ENCODE data around the gene CDSN. TPM values are rescaled to one million over a fixed set of nuclear protein-coding genes. Genes with fewer than 3 reads are reported as not detected.

CDSN gene
- total and polyA plus RNA-seq, 2 donors (not counting 3 experiments of a cell fraction or from before 2014, with no cell fraction given) = not detected

DNA sequence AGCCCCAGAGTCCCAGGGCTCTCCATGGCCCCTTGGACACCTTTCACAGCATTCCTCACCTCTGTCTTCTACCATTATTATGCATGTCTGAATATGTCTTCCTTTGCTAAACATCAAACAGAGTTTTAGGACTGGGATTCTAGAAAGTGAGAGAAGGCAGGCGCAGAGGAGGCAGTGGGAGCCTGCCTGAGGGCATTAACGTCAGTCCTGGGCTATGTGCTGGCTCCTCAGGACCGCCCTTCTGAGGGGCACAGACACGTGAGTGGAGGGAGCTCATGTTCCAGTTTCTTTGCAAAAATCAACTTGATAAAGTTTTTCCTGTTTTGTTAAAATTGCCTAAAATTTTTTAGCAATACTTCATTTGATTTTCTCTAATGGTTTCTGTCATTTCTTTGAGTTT lies 45.8 kb downstream of the CDSN start:
- Histone ChIP-seq H3K79me2 (ENCODE audit: control insufficient read depth, insufficient read depth, low read length) (no peaks in the 10 kb centered on the region), H3K9me1 (replicated peaks; ENCODE audit: control insufficient read depth, extremely low read depth, insufficient read depth, low read length) (no peaks in the 10 kb centered on the region), H3K9me3 (replicated peaks; ENCODE audit: control insufficient read depth, insufficient read depth, low read length) (no peaks in the 10 kb centered on the region), H3K4me3 (replicated peaks in 1 of 3; ENCODE audit: insufficient read depth in 1 of 3, low read depth in 1 of 3, low read length in 3 of 3) (no peak overlapping the region), H4K20me1 (replicated peaks; ENCODE audit: control insufficient read depth, extremely low read depth, insufficient read depth, low read length) (no peaks in the 10 kb centered on the region), H2AFZ (ENCODE audit: low read depth, low read length) (no peak overlapping the region), H3K36me3 (ENCODE audit: control insufficient read depth in 2 of 2, extremely low read depth in 1 of 2, insufficient read depth in 2 of 2, low read length in 2 of 2) (no peaks in the 10 kb centered on the region), H3K27ac (ENCODE audit: insufficient read depth, low read depth, low read length) (no peak overlapping the region), H3K27me3 (ENCODE audit: control insufficient read depth in 2 of 2, insufficient read depth in 2 of 2, low read length in 2 of 2) (no peaks in the 10 kb centered on the region), H3K9ac (replicated peaks; ENCODE audit: extremely low read depth, insufficient read depth, low read length) (no peak overlapping the region), H3K4me1 (ENCODE audit: control insufficient read depth, extremely low read depth, insufficient read depth, low read length) (peaks cover 7% of the 10 kb centered on the region), H3K4me2 (ENCODE audit: insufficient read depth, low read length) (no peak overlapping the region)
- DNase-seq (ENCODE audit: low read depth, low spot score) (no peak), FAIRE-seq (no peak)
- dilution Hi-C loops (cut with MboI; ENCODE audit: extremely low pct_ligation_motif_present, low sequenced_read_pairs) = no loop called here
- no TSS peak for BruUV-seq (replicated peaks)
- ChIA-PET CTCF (interaction anchor here (1.6 kb wide), 1 partner anchor 13 kb away, joined by 6 read pairs; no protein-coding TSS in a partner anchor), POLR2A (no interaction called here)
- intact Hi-C loops (cut with micrococcal nuclease) = no loop called here
- TF ChIP-seq CTCF (IDR thresholded peaks at IDR 0.05; ENCODE audit: extremely low read depth in 1 of 2, insufficient read depth in 1 of 2, low read depth in 1 of 2, low read length in 2 of 2) (no peak), JUN (IDR thresholded peaks at IDR 0.05; ENCODE audit: borderline replicate concordance, insufficient read depth, insufficient read length, low read depth) (no peak), FOS (IDR thresholded peaks at IDR 0.05; ENCODE audit: borderline replicate concordance, insufficient read depth, low read length) (no peak), POLR2AphosphoS5 (IDR thresholded peaks at IDR 0.05; ENCODE audit: insufficient read depth, low read depth, low read length) (no peak), POLR2A (IDR thresholded peaks at IDR 0.05; ENCODE audit: low read depth, low read length) (no peak)
- TF ChIP-seq, protein P1, sequence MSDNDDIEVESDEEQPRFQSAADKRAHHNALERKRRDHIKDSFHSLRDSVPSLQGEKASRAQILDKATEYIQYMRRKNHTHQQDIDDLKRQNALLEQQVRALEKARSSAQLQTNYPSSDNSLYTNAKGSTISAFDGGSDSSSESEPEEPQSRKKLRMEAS (IDR thresholded peaks at IDR 0.05; ENCODE audit: insufficient read depth, insufficient read length) = no peak
